Chondrocyte (in vitro differentiated cells): Measurements from ENCODE around the gene NTRK2. TPM values are rescaled to one million over a fixed set of nuclear protein-coding genes. Genes with fewer than 3 reads are reported as not detected.

Source experiments
- DNase-seq: peaks from one replicate; pipeline ENCODE4 v3.0.0; 2021; ENCODE audit warnings: mixed read lengths, low spot score
- H3K27ac Mint-ChIP-seq: one replicate; pipeline ENCODE4 v1.8.0; 2021; ENCODE audit warnings: mild to moderate bottlenecking, moderate library complexity, mixed read lengths; ENCODE audit not compliant: unreplicated experiment
- H3K27me3 Mint-ChIP-seq: 2 replicates; pipeline ENCODE4 v1.8.0; 2021; ENCODE audit warnings: low read depth, mixed read lengths
- H3K36me3 Mint-ChIP-seq: 2 replicates; pipeline ENCODE4 v1.8.0; 2021; ENCODE audit warnings: low read depth, mixed read lengths
- H3K4me1 Mint-ChIP-seq: 2 replicates; pipeline ENCODE4 v1.8.0; 2021; ENCODE audit warnings: low read depth, mild to moderate bottlenecking, mixed read lengths
- H3K4me3 Mint-ChIP-seq: one replicate; pipeline ENCODE4 v1.8.0; 2021; ENCODE audit warnings: mild to moderate bottlenecking, moderate library complexity, mixed read lengths; ENCODE audit not compliant: unreplicated experiment
- H3K9me3 Mint-ChIP-seq: 2 replicates; pipeline ENCODE4 v1.8.0; 2021; ENCODE audit warnings: low read depth, mixed read lengths
- CTCF ChIP-seq: fragments of 200-600 bp; sonication (generic); IDR thresholded peaks from 2 replicates; pipeline ENCODE4 v1.5.0; 2021; ENCODE audit warnings: antibody characterized with exemption, mild to moderate bottlenecking, moderate library complexity
- total RNA-seq: library from RNA; stranded (reverse); gene quantifications from 3 replicates; pipeline ENCODE4 v1.2.1, GENCODE V29; 2021

NTRK2 gene
- total RNA-seq, 1 donor from 2014 or later = 40.0 TPM

DNA sequence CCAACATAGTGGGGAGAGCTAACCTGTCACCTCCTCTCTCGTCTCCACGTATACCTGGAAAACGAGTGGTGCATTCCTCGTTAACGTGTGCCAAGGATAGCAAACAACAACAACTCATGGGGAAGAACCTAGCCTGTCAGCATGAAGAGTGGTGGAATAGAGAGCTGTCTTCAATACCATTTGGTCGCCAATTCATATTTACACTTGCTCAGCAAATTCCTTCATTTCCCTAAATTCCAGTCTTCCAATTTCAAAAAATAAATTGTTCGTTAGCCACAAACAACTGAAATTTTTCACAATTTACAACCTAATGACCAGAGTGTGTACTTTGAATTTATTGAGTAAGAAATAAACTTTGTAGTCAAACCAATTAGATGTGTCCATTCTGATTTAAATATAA is 344.8 kb downstream of the NTRK2 start:
- H3K4me1 Mint-ChIP-seq = peaks cover 18% of the 10 kb centered on the region
- H3K36me3 Mint-ChIP-seq = no peaks in the 10 kb centered on the region

DNA sequence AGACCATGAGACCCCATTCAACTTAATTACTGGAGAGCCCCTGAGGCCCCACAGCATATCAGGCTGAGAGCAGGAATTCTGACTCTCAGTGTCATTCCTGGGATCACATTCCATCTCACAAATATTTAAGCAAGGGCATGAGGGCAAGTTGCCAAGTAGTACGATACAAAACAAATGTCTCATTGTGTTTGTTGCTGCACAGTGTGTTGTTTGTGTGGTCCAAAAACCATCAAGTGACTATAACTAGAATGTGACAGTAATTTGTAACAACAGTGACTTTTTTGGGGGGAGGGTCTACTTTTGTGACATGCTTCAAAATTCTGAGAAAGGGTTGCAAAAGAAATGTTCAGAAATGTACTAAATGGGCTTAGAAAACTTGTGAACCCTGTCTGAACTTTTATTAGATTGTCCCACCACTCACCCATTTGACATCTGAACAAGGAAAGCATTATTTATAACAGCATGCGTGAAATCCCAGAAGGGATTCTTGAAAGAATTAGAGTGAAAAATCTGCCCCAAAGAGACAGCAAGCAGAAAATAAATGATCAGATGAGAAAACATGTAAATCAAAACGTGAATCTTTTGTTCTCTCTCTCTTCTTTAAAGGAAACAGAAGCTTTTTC is 347.0 kb downstream of the NTRK2 start:
- no peak for DNase-seq
- Mint-ChIP-seq H3K9me3 (no peaks in the 10 kb centered on the region), H3K27ac (no peak overlapping the region), H3K36me3 (peaks cover 2% of the 10 kb centered on the region), H3K4me1 (peaks cover 27% of the 10 kb centered on the region), H3K4me3 (no peak overlapping the region), H3K27me3 (no peaks in the 10 kb centered on the region)
- no peak for TF ChIP-seq CTCF

More for the DNA sequence above, 344.8 kb downstream of the NTRK2 start:
- no peak for DNase-seq
- H3K27ac Mint-ChIP-seq = no peak overlapping the region
- no peaks in the 10 kb centered on the region for H3K9me3 Mint-ChIP-seq
- no peaks in the 10 kb centered on the region for H3K27me3 Mint-ChIP-seq
- TF ChIP-seq CTCF = no peak
- H3K4me3 Mint-ChIP-seq = no peak overlapping the region

DNA sequence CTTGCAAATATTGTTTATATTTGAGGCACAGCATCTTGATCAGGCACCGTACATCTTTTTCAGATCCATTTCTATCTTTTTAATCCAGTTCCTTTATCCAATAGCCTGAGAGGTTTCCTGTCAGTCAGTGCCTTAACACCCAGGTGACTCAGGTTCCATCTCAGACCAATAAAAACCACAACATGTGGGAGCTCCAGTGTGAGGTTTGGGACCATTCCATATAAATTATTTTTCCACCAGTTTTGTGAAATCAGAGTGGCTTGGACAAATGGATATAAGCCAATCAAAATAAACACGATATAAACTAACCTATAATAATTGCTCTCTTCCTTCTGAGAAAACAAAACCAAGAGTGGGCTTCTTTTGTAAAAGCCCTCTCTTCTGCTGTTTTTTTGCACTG is 351.3 kb downstream of the NTRK2 start:
- Mint-ChIP-seq H3K27me3 (no peaks in the 10 kb centered on the region), H3K36me3 (peaks cover 2% of the 10 kb centered on the region), H3K4me3 (no peak overlapping the region), H3K4me1 (peaks cover 18% of the 10 kb centered on the region), H3K9me3 (no peaks in the 10 kb centered on the region), H3K27ac (no peak overlapping the region)
- no peak for TF ChIP-seq CTCF
- DNase-seq = no peak

DNA sequence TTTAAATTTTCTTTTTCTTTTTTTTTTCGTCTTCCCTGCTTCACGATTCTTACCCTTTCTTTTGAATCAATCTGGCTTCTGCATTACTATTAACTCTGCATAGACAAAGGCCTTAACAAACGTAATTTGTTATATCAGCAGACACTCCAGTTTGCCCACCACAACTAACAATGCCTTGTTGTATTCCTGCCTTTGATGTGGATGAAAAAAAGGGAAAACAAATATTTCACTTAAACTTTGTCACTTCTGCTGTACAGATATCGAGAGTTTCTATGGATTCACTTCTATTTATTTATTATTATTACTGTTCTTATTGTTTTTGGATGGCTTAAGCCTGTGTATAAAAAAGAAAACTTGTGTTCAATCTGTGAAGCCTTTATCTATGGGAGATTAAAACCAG is 352.2 kb downstream of the NTRK2 start:
- peaks cover 2% of the 10 kb centered on the region for H3K36me3 Mint-ChIP-seq
- peaks cover 10% of the 10 kb centered on the region for H3K4me1 Mint-ChIP-seq
- H3K9me3 Mint-ChIP-seq = no peaks in the 10 kb centered on the region

GRCh38 chr9:85024374-85024773 is 354.8 kb downstream of the NTRK2 start:
- TF ChIP-seq CTCF = no peak
- Mint-ChIP-seq H3K27ac (no peak overlapping the region), H3K27me3 (no peaks in the 10 kb centered on the region), H3K4me1 (peaks cover 9% of the 10 kb centered on the region), H3K36me3 (peaks cover 2% of the 10 kb centered on the region), H3K9me3 (no peaks in the 10 kb centered on the region), H3K4me3 (no peak overlapping the region)
- DNase-seq = no peak

More for the DNA sequence above, 352.2 kb downstream of the NTRK2 start:
- Mint-ChIP-seq H3K4me3 (no peak overlapping the region), H3K27ac (no peak overlapping the region), H3K27me3 (no peaks in the 10 kb centered on the region)
- DNase-seq = no peak
- no peak for TF ChIP-seq CTCF
